ENCODE measurements around the gene SRI.

GRCh38 chr7:88218429-88218745 is 1.5 kb downstream of the SRI start:
- TF ChIP-seq CTCF (IDR thresholded peaks at IDR 0.05), result no peak
- TF ChIP-seq POLR2A (IDR thresholded peaks at IDR 0.05), result no peak

All from testis (tissue), 2 donors.